GM06990 (cell line): ENCODE measurements around the gene SPSB1.
A peak's percentile ranks its signal among the peaks of the same experiment; 100 is the strongest.

Experiments used
- DNase-seq: peaks from one replicate; pipeline ENCODE4 v3.0.0-alpha.2; 2011; ENCODE audit not compliant: insufficient read length; ENCODE audit errors: extremely low read depth
- H3K27me3 ChIP-seq: replicated peaks from 2 replicates; pipeline ENCODE4 v1.6.0; 2011; ENCODE audit warnings: low read length; ENCODE audit not compliant: control insufficient read depth, insufficient read depth
- H3K36me3 ChIP-seq: 2 replicates; pipeline ENCODE4 v1.5.1; 2011; ENCODE audit warnings: low read length; ENCODE audit not compliant: control insufficient read depth, insufficient read depth
- H3K4me3 ChIP-seq: replicated peaks from 2 replicates; pipeline ENCODE4 v1.5.1; 2011; ENCODE audit warnings: low read depth, mild to moderate bottlenecking, control low read depth, low read length
- TF ChIP-seq, protein P1 (sequence below): IDR thresholded peaks from 2 replicates; pipeline ENCODE4 v1.5.1; 2011; ENCODE audit warnings: low read length, control low read depth, mild to moderate bottlenecking, inconsistent platforms; ENCODE audit not compliant: insufficient read depth, poor library complexity, severe bottlenecking

Gene SPSB1

DNA sequence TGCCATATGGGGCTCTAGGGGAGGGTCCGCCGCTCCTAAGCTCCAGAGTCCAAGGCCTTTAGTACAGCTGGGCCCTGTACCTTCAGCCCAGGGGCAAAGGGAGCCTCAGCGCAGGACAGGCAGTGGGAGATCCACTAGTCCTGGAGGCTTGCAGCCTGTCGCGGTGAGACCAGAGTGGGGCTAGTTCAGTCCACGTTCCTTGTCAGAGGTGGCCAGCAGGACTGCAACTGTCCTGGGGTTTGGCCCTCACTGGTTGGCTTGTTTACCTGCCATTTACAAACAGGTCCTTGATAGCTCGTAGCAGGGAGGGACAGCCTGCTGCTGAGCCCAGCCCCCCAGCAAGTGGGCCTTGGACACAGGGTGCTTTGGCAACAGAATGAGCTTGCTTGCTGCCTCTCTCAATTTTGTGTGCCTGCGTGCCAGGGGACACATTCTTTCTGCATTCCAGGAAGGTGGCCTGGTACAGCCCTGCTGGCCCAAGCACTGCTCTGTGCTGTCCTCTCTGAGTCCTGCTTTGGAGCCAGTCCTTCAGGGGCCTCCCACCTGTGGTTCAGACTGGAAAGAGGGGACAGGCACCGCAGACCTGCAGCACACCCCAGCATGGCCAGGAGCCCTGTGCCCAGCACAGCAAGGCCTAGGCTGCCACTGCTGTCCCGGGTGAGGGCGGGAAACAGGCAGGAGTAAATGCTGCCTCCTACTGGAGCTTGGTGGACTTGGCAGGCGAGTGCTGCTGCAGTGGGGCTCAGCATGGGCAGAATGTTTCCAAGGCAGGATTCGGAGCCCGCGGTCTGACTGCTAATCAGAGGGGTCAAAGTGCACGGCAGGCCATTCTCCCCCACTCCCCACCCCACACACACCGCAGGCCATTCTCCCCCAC, 42.9 kb upstream of the SPSB1 start:
- H3K4me3 ChIP-seq, result no peak overlapping the region
- TF ChIP-seq, protein P1, sequence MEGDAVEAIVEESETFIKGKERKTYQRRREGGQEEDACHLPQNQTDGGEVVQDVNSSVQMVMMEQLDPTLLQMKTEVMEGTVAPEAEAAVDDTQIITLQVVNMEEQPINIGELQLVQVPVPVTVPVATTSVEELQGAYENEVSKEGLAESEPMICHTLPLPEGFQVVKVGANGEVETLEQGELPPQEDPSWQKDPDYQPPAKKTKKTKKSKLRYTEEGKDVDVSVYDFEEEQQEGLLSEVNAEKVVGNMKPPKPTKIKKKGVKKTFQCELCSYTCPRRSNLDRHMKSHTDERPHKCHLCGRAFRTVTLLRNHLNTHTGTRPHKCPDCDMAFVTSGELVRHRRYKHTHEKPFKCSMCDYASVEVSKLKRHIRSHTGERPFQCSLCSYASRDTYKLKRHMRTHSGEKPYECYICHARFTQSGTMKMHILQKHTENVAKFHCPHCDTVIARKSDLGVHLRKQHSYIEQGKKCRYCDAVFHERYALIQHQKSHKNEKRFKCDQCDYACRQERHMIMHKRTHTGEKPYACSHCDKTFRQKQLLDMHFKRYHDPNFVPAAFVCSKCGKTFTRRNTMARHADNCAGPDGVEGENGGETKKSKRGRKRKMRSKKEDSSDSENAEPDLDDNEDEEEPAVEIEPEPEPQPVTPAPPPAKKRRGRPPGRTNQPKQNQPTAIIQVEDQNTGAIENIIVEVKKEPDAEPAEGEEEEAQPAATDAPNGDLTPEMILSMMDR, result peak; percentile 80
- DNase-seq, result no peak
- no peaks in the 10 kb centered on the region for H3K27me3 ChIP-seq
- peaks cover 6% of the 10 kb centered on the region for H3K36me3 ChIP-seq

DNA sequence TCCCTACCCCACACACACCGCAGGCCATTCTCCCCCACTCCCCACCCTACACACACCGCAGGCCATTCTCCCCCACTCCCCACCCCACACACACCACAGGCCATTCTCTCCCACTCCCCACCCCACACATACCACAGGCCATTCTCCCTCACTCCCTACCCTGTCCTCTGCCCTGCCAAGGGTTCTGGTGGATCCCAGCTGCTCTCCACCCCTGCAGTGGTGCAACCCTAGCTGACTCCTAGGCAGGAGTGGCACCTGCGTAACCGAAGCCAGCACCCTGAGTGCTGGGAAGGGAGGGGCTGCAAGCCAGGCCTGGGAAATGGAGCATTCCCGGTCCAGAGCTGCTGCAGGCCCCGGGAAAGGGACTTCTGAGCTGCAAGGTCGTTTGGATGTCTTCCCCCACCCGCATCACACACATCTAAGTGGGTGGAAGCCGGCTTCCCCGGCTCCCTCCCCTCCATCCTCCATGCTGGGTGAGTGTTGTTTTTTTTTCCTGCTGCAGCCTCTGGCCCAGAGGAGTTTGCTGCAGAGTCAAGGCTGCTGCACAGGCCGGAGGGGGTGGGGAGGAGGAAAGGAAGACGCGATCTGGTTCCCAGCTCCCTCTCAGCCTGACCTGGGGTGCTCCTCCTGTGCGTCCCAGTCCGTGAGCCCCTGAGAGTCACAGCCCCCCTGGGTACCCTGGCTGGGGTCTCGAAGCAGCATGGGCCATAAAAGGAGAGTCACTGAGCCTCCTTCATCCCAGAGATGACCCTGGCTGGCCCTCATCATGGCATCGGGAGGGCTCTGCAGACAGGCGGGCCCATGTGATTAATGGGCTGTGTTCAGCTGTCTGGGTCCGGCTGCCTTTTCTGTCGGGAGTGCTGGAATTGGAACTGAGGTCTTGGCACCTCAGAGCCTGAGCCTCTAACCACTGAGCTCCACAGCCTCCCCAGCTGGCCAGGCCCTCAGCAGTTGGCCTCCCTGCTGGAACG, 42.0 kb upstream of the SPSB1 start:
- DNase-seq, result no peak
- Histone ChIP-seq H3K4me3 (no peak overlapping the region), H3K27me3 (no peaks in the 10 kb centered on the region), H3K36me3 (peaks cover 3% of the 10 kb centered on the region)
- TF ChIP-seq, protein P1, result no peak

DNA sequence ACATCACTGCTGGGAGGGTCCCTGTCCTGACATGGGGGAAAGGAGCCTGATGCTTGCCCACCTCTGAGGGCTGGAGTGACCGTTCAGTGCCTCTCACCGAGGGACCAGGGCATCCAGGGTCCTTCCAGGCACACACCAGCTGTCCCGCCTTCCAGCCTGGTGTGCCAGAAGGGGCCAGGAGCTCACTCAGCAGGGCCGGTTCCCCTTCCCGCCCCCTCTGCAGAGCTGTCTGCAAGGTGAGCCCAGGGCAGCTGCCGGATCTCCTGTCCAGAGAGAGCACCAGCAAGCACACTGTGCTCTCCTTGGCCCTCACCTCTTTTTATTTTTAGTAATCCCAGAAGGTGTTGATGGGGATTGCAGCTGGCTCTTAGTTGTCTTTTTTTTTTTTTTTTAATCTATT, 41.2 kb upstream of the SPSB1 start:
- TF ChIP-seq, protein P1, result no peak
- no peak for DNase-seq
- Histone ChIP-seq H3K4me3 (no peak overlapping the region), H3K36me3 (peaks cover 3% of the 10 kb centered on the region), H3K27me3 (no peaks in the 10 kb centered on the region)

DNA sequence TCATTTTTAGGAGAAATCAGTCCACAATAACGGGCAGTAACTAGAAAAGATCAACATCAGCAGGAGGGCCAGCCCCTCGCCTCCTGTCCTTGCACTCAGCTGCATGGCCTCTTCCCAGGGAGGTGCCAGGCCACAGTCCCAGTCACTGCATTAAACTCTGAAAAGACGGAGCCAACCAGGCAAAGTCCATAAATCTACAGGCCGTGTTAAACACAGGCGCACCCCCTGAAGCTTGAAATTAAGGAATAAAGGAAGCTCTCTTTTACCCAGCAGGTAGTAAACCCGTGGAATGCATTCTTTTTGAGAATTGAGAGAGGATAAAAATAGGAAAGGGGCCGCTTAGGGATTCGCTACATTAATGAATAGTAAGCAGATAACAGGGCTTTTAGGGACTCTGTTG, 39.7 kb upstream of the SPSB1 start:
- no peak for DNase-seq
- Histone ChIP-seq H3K36me3 (no peaks in the 10 kb centered on the region), H3K4me3 (no peak overlapping the region), H3K27me3 (no peaks in the 10 kb centered on the region)
- TF ChIP-seq, protein P1, result no peak

DNA sequence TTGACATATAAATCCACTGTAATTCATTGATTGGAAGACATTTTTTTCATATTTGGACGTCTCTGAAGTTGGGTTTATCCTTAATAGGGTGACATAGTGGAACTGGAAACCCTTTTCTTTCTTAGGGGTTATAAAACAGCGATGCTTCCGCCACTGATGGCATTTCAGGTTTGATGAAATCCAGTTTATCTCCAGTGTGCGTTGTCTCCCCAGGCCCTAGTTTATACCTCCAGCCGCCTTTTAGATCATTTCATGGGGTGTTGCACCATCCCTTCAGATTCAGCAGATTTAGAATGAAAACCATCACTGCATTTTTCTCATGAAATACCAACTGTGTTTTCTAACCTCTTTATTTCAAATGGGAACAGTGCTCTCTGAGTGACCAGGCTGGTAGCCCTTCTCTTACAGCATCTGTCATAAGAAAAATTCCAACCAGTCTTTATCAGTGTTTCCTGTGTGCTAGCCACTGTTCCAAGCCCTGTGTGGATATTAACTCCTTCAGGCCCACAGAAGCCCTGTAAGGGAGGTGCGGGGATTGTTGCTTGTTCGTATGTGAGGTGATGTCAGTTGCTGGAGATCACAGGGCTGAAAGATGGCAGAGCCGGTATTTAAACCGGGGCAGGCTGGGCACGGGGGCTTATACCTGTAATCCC, 39.1 kb upstream of the SPSB1 start:
- DNase-seq, result no peak
- no peaks in the 10 kb centered on the region for H3K36me3 ChIP-seq
- no peak overlapping the region for H3K4me3 ChIP-seq
- TF ChIP-seq, protein P1, result no peak
- no peaks in the 10 kb centered on the region for H3K27me3 ChIP-seq
